HG03175 (cell line): ENCODE measurements around the gene PRUNE1.

Experiments used
- ATAC-seq: cut with Tn5 transposase; IDR thresholded peaks from one replicate; pipeline ENCODE4 v1.9.1; 2021; ENCODE audit warnings: mild to moderate bottlenecking, moderate library complexity; ENCODE audit not compliant: unreplicated experiment

The PRUNE1 gene, protein sequence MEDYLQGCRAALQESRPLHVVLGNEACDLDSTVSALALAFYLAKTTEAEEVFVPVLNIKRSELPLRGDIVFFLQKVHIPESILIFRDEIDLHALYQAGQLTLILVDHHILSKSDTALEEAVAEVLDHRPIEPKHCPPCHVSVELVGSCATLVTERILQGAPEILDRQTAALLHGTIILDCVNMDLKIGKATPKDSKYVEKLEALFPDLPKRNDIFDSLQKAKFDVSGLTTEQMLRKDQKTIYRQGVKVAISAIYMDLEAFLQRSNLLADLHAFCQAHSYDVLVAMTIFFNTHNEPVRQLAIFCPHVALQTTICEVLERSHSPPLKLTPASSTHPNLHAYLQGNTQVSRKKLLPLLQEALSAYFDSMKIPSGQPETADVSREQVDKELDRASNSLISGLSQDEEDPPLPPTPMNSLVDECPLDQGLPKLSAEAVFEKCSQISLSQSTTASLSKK

DNA sequence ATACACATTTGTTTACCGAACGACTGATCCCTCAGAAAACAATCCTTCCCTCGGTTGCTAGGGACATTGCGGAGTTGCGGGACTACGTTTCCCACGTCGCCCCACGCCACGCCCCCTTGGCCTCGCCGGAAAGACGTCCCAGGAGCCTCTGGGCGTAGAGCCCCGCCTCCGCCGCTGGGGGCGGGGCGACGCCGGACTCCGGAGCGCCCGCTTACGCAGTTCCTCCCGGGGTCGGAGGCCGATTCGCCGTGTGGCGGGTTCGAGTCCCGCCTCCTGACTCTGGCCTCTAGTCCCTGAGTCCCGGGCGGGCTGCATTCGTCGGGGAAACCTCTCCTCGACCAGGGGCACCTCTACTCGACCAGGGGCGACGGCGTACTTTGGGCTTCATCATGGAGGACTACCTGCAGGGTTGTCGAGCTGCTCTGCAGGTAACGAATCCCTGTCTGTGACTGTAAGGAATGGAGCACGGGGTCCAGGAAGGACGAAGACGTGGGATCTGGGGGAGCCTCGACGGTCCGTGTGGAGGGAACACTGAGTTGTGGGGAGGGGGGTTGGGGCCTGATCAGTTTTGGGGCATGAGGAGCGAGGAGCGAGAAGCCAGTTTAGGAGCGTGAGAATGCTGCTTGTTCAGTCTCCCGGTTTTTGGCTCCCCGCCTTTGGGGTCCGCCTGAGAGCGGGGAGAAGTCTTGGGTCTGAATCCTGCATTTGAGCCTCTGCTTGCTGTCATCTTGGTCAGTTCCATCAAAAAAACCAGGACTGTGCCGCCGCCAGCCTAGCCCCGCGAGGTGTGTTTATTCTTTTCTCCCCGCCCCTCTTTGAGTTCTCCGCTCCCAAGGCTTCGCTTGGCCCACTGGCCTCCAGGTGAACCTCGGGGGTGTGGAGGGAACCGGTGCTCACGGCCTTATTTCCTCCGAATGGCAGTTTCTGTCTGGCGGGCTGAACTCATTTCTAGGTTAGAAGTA is at the start of gene PRUNE1:
PRUNE1 (plus strand) TSS at position 206 of the 962 bp plus-strand sequence; CDS start at position 390, 184 bp downstream.
- peak; percentile 71 for ATAC-seq

DNA sequence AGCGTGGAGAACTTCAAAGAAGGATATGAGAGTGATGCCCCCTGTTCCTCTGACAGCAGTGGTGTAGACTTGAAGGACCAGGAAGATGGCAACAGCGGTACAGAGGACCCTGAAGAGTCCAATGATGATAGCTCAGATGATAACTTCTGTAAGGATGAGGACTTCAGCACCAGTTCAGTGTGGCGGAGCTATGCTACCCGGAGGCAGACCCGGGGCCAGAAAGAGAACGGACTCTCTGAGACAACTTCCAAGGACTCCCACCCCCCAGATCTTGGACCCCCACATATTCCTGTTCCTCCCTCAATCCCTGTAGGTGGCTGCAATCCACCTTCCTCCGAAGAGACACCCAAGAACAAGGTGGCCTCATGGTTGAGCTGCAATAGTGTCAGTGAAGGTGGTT is 47.6 kb upstream of the PRUNE1 start:
- ATAC-seq: no peak

DNA sequence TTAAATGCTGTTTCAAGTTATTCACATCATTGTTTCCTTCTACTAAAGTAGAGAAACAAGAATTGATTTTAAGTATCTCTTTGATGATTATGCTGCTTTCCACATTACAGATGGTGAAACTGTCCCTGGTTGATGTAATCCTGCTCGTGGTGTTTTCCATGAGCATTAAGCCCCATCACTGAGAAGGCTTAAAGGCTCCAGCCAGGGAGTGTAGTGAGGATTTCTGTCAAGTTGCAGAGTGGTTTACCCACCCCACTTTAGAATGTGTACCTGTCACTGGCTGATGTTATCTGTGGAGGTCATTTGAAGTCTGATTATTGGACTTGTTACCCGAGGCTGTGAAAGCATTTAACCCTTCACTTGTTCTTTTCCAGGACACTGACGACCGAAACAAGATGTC is 46.5 kb upstream of the PRUNE1 start:
- no peak for ATAC-seq

DNA sequence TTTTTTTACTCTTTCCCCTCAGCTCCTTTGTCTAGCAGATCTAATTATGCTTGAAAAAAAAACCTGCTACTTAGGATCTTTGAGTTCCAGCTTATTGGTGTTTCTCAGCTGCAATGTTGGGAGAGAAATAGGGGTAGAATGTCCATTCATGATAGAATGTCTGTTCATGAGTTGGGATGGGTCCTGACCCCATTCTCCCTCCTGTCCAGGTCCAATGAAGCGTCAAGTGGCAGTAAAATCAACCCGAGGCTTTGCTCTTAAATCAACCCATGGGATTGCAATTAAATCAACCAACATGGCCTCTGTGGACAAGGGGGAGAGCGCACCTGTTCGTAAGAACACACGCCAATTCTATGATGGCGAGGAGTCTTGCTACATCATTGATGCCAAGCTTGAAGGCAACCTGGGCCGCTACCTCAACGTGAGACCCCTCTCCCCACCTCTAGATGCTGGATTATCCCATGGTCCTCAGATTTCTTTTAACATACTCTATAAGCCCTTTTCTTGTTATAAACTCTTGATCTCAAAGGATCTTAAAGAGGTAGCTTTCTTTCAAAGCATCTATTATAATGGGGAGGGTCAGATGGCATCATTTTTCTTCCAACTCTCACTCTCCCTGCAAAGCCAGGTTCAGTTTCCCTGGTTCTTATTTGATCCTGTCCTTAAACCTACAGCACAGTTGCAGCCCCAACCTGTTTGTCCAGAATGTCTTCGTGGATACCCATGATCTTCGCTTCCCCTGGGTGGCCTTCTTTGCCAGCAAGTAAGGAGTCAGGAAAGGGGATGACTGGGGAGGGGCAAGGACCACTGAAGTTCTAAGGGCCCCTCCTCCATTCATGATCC is 44.7 kb upstream of the PRUNE1 start:
- no peak for ATAC-seq

DNA sequence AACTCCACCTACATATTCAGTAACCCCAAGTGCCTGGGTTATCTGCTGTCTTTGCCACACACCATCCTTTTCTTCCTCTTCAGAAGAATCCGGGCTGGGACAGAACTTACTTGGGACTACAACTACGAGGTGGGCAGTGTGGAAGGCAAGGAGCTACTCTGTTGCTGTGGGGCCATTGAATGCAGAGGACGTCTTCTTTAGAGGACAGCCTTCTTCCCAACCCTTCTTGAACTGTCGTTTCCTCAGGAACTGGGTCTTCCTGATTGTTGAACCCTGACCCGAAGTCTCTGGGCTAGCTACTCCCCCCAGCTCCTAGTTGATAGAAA is 44.1 kb upstream of the PRUNE1 start:
- ATAC-seq: no peak

DNA sequence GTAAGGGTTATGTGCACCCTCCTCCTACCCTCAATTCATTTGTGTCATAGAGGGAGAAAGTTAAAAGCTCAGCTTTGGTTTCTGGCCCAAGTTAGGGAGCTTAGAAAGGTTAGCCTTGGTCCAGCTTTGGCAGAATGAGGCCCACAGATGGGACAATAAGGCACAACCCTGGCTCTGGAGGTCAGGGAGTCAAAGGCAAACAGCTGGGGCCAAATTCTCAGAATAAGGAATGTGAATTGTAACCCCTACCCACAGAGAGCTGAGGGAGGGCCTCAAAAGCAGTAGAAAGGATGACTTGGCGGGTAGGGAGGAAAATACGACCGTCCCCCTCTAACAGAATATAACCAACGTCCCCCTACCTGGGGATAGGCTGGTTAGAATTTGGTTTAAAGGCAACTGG is 42.6 kb upstream of the PRUNE1 start:
- no peak for ATAC-seq

DNA sequence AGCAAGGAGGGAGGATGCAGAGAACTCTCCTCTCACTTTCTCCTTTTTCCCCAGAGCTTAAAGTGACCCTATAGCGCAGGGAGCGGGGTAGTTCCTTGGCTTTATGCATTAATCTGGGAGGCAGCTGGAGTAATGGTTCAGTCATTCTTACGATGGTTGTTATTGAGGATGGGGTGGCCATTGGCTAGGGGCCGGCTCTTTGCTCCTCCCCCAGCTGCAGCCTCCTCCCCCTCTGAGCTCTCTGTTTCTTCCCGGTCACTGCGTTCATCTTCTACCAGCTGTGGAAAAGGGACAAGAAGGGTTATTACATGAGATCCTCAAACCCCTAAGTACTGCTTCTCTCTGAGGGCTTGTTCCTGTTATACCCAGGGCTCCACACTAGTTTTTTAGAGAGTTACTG is 42.2 kb upstream of the PRUNE1 start:
- ATAC-seq: no peak

DNA sequence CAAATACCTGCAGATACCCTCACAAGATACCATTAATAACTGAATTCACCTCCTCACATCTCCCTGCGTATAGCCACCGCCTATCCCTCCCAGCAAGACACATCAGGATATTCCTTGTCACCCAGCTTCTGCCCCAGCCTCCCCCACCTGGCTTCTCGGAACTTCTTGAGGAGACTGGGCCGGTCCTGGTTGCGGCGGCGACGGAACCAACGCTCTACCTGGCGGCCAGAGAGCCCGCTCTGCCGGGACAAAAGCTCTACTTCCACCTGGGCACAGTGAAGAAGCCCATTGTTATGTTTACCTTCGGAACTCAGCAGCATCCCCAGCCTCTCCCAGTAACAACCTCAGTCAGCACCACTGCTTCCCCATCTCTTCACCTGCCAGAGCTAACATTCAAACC is 40.3 kb upstream of the PRUNE1 start:
- no peak for ATAC-seq

DNA sequence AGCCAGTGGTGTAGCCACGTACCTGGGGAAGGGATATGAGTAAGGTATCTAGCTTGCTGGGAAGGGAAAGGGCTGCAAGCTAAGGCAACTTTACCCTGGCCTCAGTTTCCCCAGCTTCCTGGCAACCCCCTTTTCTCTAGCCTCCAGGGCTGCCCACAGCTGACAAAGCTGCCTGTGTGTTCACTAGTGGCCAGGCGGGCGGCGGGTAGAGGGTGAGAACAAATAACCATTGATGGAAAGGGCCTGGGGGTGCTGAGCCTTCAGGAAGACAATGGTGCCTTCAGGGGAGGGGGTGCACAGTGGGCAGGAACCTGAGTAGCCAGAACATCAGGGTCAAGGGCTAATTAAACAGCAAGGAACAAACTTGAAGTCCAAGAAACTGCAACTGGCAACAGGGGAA is 39.8 kb upstream of the PRUNE1 start:
- no peak for ATAC-seq

DNA sequence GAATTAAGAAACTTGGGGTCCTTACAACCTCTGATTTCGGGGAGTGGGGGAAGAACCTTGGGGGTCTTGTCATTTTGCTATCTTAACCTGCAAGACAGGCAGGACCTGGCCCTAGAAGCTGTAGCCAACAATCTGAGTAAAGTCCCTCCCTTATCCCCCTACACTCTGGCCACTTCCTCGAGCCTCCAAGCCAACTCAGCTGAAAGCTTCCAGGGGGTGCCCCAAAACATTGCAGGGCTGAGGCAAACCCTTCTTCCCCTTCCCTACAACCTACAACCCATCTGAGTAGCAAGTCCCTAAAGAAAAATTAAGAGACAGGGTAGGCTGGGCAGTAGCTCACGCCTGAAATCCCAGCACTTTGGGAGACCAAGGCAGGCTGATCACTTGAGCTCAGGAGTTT is 38.6 kb upstream of the PRUNE1 start:
- no peak for ATAC-seq

DNA sequence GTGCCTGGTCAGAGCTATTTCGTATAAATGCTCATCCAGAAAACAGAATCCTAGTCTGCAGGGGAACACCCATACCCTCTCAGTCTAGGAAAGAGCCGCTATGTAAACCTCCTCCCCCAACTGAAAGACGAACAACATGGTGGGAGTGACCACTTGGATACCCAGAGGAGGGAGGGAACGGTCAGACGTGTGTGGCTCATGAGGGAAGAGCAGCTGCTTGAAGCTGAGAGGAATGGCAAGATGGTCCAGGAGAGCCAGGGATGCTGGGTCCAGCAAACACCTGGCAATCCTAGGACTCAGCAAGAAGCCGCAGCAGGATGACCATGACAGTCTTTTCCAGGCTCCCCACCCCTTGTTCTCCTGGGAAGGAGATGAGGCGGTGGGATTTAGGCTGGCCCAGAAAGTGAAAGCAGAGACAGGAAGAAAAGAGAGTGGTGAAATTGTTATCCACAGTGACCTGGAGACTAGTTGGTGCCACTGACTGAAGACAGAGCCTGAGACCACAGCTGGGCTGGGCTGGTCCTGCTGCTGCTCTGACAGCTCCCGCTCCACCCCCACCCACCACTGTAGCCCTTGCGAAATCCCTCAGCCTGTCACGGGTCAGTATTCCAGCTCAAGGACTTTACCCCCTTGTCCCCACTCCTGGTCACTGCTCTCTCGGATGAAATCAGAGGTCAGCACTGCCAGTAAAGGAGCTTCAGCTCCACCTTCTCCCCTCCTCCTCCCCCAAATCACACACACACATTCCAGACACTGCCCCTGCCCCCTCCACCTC is 37.3 kb upstream of the PRUNE1 start:
- no peak for ATAC-seq

DNA sequence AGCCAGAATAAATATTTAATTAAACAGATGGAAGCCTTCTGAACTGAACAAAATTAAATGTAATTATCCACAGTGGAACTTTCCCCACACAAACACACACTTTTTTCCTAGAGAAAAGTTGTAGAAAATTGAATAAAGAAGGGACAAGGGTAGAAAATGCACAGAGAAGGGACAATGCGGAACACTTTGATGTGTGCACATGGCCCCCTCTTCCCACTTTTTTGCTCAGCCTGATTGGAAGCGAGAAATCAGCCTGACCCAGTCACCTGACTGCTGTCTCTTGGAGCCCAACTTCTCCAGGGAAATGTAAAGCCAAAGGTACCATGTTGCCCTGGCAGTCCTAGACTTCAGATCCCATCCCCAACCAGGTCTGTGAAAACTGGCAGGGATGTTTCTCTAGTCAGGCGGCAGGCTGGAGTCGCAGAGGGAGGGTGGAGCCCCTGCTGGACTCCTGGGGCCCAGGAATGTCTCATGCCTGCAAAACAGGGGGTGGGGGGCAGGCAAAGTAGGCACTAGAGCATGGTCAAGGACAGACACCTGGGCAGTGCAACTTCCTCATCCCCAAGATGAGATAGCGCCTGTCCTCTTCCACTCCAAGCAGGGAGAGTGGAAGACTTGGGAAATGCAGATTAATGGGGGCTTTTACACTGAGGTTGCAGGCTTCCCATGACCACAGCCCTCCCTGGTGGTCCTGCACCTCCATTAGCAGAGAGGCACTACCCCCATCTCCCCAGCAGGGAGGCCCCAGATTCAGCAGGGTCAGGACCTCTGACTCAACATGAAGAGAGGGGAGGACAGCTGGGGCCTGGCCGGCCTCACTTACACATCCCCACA is 36.4 kb upstream of the PRUNE1 start:
- ATAC-seq: no peak

DNA sequence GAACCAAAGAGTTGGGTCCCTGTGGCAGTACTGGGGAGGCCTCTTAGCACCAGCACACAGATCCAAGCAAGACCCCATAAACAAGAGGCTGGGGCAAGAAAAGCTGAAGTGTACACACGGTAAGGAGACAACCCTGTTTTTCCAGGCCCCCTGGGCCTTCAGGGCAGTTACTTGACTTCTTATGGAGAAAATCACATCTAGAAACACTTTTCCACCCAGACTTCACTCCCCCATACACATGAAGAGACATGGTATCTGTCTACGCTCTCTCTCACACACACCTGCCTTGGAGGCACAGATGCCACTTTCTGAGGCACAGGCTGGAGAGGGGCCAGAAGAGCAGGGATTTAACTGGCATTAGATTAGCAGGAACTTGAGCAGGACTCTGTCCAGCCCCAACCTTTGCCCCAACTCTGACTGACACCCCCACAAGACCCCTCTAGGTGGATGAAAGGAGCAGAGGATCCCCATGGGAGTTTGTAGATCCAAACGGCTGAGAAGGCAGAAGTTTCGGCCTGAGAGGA is 35.8 kb upstream of the PRUNE1 start:
- no peak for ATAC-seq

DNA sequence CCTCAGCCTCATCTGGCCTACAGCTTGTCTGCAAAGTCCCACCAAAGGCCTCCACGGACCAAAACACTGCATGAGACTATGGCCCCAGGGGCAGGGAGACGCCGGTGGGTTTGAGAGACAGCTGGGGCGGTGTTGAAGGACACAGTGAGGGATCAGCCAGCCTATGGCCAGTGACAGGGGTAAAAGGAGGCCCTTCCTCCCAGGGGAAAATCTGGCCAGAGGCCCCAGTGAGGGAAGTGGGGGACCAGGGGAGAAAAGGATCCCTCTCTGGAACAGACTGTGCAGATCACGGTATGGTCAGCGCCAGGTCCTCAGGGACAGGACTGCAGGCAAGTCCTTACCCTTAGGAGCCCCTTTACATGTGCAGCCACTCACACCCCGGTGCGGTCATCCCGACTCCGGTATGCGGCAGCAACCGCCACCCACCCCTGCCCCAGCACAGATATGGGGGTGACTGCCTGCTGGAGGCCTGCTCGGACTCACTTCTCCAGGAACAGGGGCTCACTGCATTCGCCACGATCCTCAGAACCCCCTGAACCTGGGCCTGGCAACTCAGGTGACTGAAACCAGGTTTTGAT is 34.9 kb upstream of the PRUNE1 start:
- no peak for ATAC-seq

DNA sequence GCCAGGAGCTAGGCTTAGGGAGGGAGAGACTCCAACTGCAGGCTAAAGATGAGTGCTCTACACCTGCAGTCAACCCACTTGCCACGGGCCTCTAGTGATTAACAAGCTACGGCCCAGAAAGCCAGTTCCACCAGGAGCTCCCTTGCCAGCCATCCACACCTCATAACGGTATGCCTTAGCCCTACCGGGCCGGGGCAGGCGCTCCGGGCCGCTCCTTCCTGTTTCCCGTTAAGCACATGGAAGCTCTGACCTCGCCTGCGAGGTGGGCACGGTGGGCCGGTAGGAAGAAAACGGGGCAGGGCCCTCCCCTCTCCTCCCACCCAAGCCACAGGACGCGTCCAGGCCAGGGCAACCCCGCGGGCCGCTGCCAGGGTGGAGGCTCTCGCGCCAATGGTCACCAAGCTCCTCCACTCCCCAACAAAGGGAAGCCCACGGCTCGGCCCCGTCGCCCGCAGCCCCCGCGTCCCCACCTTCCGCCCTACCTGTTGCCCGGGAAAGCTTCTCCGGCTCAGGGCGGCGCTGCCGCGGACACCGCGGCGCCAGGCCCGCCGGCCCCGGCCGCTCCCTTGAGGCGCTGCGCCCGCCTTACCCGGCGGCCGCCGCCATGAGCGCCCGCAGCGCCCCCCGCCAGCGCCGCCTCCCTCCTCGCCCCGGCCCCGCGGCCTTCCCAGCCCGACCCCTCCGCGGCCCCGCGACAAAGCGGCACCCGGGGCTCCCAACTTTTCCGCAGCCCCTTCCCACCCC is 34.2 kb upstream of the PRUNE1 start:
- ATAC-seq: peak; percentile 38

DNA sequence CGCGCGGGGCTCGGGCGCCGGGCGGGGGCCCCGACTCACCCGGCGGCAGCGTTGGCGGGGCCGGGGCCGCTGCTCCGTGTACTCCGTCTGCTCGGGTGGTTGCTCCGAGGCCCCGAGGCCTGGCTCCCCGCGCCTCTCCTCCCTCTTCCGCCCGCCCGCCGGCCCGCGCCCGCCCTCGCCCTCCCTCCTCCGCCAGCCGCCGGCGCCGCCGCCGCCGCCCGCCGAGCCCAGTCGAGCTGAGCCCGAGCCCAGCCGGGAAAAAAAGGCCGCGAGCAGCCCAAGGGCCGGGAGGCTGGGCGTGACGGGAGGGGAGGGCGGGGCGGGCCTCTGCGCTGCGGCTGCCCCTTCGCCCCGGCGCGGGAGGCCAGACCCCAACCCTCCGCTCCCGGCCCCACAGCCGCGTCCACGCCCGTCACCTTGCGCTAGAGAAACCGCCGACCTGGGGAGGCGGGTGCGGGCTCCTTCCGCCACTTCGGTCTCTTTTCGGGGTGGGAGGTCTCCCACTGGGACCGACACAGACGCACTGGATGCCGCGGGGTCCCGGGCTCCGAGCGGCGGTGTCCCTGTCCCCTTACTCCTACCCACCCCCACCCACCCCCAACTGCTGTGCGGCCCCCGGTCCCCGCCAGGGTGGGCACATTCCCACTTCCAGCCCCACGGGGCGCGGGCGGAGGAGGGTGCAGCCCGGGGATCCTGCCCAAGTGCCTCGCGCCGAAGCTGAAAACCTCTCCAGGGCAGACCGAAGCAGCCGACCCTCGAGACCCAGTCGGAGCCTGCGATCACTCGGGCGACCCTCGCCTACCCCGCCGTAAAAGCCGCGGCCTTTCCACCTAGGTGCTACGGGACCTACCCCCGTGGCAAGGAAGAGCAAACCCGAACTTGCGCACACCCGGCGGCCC is 33.4 kb upstream of the PRUNE1 start, which contains the start of gene CERS2:
CERS2 (minus strand) TSS at position 256 of the 899 bp plus-strand sequence. CDS start 5,745 bp downstream, outside the sequence.
- ATAC-seq: peak; percentile 56

DNA sequence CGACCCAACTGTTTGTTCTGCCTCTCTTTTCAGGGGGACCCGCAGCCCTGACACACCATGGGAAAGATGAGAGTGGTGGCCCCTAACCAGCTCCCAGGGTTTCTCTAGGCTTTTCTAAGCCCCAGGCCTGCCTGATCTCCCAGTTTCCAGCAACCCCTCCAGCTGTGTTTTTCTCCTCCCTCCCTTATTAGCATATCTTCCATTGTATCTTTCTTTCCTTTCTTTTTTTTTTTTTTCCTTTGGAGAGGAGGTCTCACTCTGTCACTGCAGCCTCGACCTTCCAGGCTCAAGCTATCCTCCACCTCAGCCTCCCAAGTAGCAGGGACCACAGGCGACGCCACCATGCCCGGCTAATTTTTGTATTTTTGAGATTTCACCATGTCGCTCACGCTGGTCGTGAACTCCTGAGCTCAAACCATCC is 31.8 kb upstream of the PRUNE1 start:
- ATAC-seq: no peak
